Measurements from ENCODE around the gene HPGD. TPM values are rescaled to one million over a fixed set of nuclear protein-coding genes. Genes with fewer than 3 reads are reported as not detected.

HPGD gene
- total RNA-seq (2014; rRNA removed; shearing (Covaris generic)) (0.28 and 0.76 TPM in 2 replicates), total RNA-seq (2022) (not detected in 2 replicates), Bru-seq, nascent RNA (not detected), BruChase-seq, experiment 1, labeled RNA remaining after a 6-hour chase (not detected), BruChase-seq, experiment 2, labeled RNA remaining after a 2-hour chase (not detected)
- long read RNA-seq = 0 reads

GRCh38 chr4:174522183-174523024 lies at the start of gene HPGD:
TSS of gene HPGD (minus strand) at chr4:174522488. CDS start at chr4:174522451, 37 bp downstream.
- Histone ChIP-seq H3K9me2 (ENCODE audit: insufficient read depth, low read length) (no peaks in the 10 kb centered on the region), H4K20me1 (ENCODE audit: insufficient read depth, low read length) (no peaks in the 10 kb centered on the region), H3K9me3 (ENCODE audit: low read length) (no peaks in the 10 kb centered on the region), H3K36me3 (ENCODE audit: insufficient read depth, low read length) (no peaks in the 10 kb centered on the region), H3K79me2 (ENCODE audit: insufficient read depth, low read depth, low read length) (no peaks in the 10 kb centered on the region), H3K4me3 (ENCODE audit: low read depth, low read length, poor library complexity, severe bottlenecking) (peak within 1 kb of the TSS; percentile 56), H3K4me2 (ENCODE audit: low read length) (peak within 1 kb of the TSS; percentile 72), H2AFZ (ENCODE audit: low read length) (peak within 1 kb of the TSS; percentile 57; the same call in 1 of the 2 replicates), H3K27ac (ENCODE audit: low read depth, low read length, poor library complexity, severe bottlenecking) (no peak within 1 kb of the TSS), H3K4me1 (ENCODE audit: insufficient read depth, low read length, poor library complexity, severe bottlenecking) (no peaks in the 10 kb centered on the region)
- no TSS peak for BruUV-seq (replicated peaks)
- ChIA-PET POLR2A (no interaction called here), CTCF (ENCODE audit: unreplicated experiment) (no interaction called here)
- peak; percentile 31 for DNase-seq (ENCODE audit: low spot score)
- TF ChIP-seq CTCF (conservative IDR thresholded peaks at IDR 0.05; ENCODE audit: low read length) (no peak), EZH2phosphoT487 (IDR thresholded peaks at IDR 0.05; ENCODE audit: borderline replicate concordance, low read depth, low read length) (no peak; the same call in 1 of the 2 replicates)
- intact Hi-C loops (cut with micrococcal nuclease; ENCODE audit: unreplicated experiment) = no loop called here

GRCh38 chr4:174564529-174564928 lies 42.2 kb upstream of the HPGD start:
- CTCF ChIA-PET (ENCODE audit: unreplicated experiment) = no interaction called here

More at GRCh38 chr4:174564529-174564928, 42.2 kb upstream of the HPGD start:
- POLR2A ChIA-PET = no interaction called here
- no peaks in the 10 kb centered on the region for H3K9me3 ChIP-seq (ENCODE audit: low read length)
- intact Hi-C loops (cut with micrococcal nuclease; ENCODE audit: unreplicated experiment) = no loop called here
- no peaks in the 10 kb centered on the region for H4K20me1 ChIP-seq (ENCODE audit: insufficient read depth, low read length)
- H3K79me2 ChIP-seq (ENCODE audit: insufficient read depth, low read depth, low read length) = no peaks in the 10 kb centered on the region
- no peaks in the 10 kb centered on the region for H3K36me3 ChIP-seq (ENCODE audit: insufficient read depth, low read length)
- no peak for TF ChIP-seq EZH2phosphoT487 (IDR thresholded peaks at IDR 0.05; ENCODE audit: borderline replicate concordance, low read depth, low read length)
- TF ChIP-seq CTCF (conservative IDR thresholded peaks at IDR 0.05; ENCODE audit: low read length) = no peak
- H3K4me2 ChIP-seq (ENCODE audit: low read length) = no peak overlapping the region
- no peak overlapping the region for H3K27ac ChIP-seq (ENCODE audit: low read depth, low read length, poor library complexity, severe bottlenecking)
- no peaks in the 10 kb centered on the region for H3K4me1 ChIP-seq (ENCODE audit: insufficient read depth, low read length, poor library complexity, severe bottlenecking)
- no TSS peak for BruUV-seq (replicated peaks)
- DNase-seq (ENCODE audit: low spot score) = peak; percentile 21
- no peaks in the 10 kb centered on the region; the same call in 1 of the 2 replicates for H3K9me2 ChIP-seq (ENCODE audit: insufficient read depth, low read length)
- no peak overlapping the region for H3K4me3 ChIP-seq (ENCODE audit: low read depth, low read length, poor library complexity, severe bottlenecking)
- H2AFZ ChIP-seq (ENCODE audit: low read length) = no peak overlapping the region
